Heart left ventricle (tissue), 16 donors: ENCODE data around the gene CDK2. TPM values are rescaled to one million over a fixed set of nuclear protein-coding genes. Genes with fewer than 3 reads are reported as not detected.
A peak's percentile ranks its signal among the peaks of the same experiment; 100 is the strongest.

Experiments
- ATAC-seq, 4 donors: fragments of 200-7000 bp; cut with Tn5 transposase; one replicate each; pipeline ENCODE4 v1.9.1; 2020 to 2022; ENCODE audit warnings: moderate library complexity in 4 of 4, mild to moderate bottlenecking in 3 of 4, moderate number of reproducible peaks in 1 of 4
- DNase-seq, 5 donors: peaks; one replicate each; pipeline ENCODE4 v3.0.0-alpha.2; 2020
- H3K27ac ChIP-seq, 12 donors: fragments of 200-600 bp; sonication (generic) in 4 of 12; one replicate each; pipeline versions ENCODE4 v1.5.0 to v1.8.0; 2016 to 2022; ENCODE audit warnings: mild to moderate bottlenecking in 2 of 12
- H3K27me3 ChIP-seq, 9 donors: fragments of 200-600 bp; sonication (generic) in 2 of 9; one replicate each; pipeline versions ENCODE4 v1.5.1 to v1.8.0; 2016 to 2022; ENCODE audit warnings: mild to moderate bottlenecking in 3 of 9
- H3K36me3 ChIP-seq, 9 donors: fragments of 200-600 bp; sonication (generic) in 2 of 9; one replicate each; pipeline versions ENCODE4 v1.5.0 to v1.8.0; 2018 to 2022; ENCODE audit warnings: mild to moderate bottlenecking in 2 of 9
- H3K4me1 ChIP-seq, 12 donors: fragments of 200-600 bp; sonication (generic) in 4 of 12; one replicate each; pipeline versions ENCODE4 v1.5.0 to v1.8.0; 2016 to 2022; ENCODE audit warnings: mild to moderate bottlenecking in 3 of 12
- H3K4me3 ChIP-seq, 12 donors: fragments of 200-600 bp; sonication (generic) in 4 of 12; one replicate each; pipeline versions ENCODE4 v1.5.0 to v1.8.0; 2017 to 2022; ENCODE audit warnings: mild to moderate bottlenecking in 9 of 12, moderate library complexity in 4 of 12
- H3K9me3 ChIP-seq, 12 donors: fragments of 200-600 bp; sonication (generic) in 4 of 12; one replicate each; pipeline versions ENCODE4 v1.5.0 to v1.8.0; 2016 to 2022; ENCODE audit warnings: mild to moderate bottlenecking in 1 of 12
- CTCF ChIP-seq, 12 donors: fragments of 200-600 bp; sonication (generic) in 4 of 12; IDR thresholded peaks; one replicate each; pipeline versions ENCODE4 v1.5.0 to v1.8.0; 2018 to 2022; ENCODE audit warnings: antibody characterized with exemption in 12 of 12, mild to moderate bottlenecking in 5 of 12
- POLR2A ChIP-seq, 2 donors: fragments of 450-650 bp; IDR thresholded peaks; one replicate each; pipeline ENCODE4 v1.6.1; 2017; ENCODE audit warnings: antibody characterized with exemption in 2 of 2, mild to moderate bottlenecking in 2 of 2, moderate library complexity in 2 of 2
- WGBS, 4 donors: extraction: QIAGEN DNeasy Blood & Tissue Kit in 2 of 4; methylation state at CpG; one replicate each; pipeline versions ENCODE4 v1.1.5 to v1.1.7; 2013 to 2018; 5-methylcytosine and 5-hydroxymethylcytosine counted together
- intact Hi-C, 10 donors: fragments of 100-400 bp; cut with DNase I; formaldehyde crosslinking; loops; one replicate each; pipeline versions ENCODE4 v1.11.1 to v1.14.2; 2022
- polyA plus RNA-seq, 2 donors: library from polyadenylated mRNA; stranded (reverse); fragments of 200-250 nt; gene quantifications; one replicate each; pipeline ENCODE4 v1.2.3, GENCODE V29; 2013
- total RNA-seq, 9 donors: library from RNA; depleted of rRNA in 2 of 9; stranded (reverse); fragments of >200 nt in 2 of 9; fragmentation: NEBNext Ultra II Directional in 3 of 9; extraction: Animal tissue kit (Norgen Biotek cat#: 25700) in 3 of 9; gene quantifications; one replicate each; pipeline versions ENCODE4 v1.1.0 to v1.2.4, GENCODE V29; 2016 to 2023
- donor health status: ischemic (EF 13 %, LVEDD 7.1; RV severe dilation, severe dysfunction).
- donor health status: healthy with polysubstance abuse.
- donor health status: DM: no; HTN: yes; CAD: no.
- donor health status: DM: no; HTN: no; CAD: no.
- donor health status: ischemic (EF 25% LVEDD 6.9; RV normal size, moderate dysfunction).
- donor health status: ischemic (EF 25% LVEDD 5.7; RV mildly dilated, moderate dysfunction).
- donor health status: healthy.
- donor health status: DM: yes; HTN: yes; CAD: no.
- donor health status: ischemic (EF 35%, LVEDD 5.7; RV mildly dilated, moderate dysfunction).
- donor health status: nonischemic (EF 11% LVEDD 7.7; RV severe dilation, severe dysfunction).
- donor health status: DM: yes; HTN: yes; CAD: no.
- donor health status: PGD.
- donor health status: ischemic (EF 29% LVEDD 5.4; RV normal size, mild dysfunction).
- donor health status: nonischemic (EF 23%, LVEDD 6.1; RV moderate dilation, normal function).

CDK2 gene
- total and polyA plus RNA-seq, 11 donors, result 3.7 to 23.5 (median 11.3) TPM

GRCh38 chr12:55965240-55965639 lies 1.4 kb upstream of the CDK2 start:
- DNase-seq (no peak), ATAC-seq (no peak)
- TF ChIP-seq CTCF (IDR thresholded peaks at IDR 0.05) (no peak), POLR2A (IDR thresholded peaks at IDR 0.05) (no peak)
- H3K4me3 ChIP-seq, result no peak overlapping the region
- 57 to 71% (median 67%) methylated on average over 5 of the region's 5 CpGs for WGBS, 4 donors
- H3K9me3 ChIP-seq, result no peaks in the 10 kb centered on the region
- peaks cover 0 to 5% (median 0%) of the 10 kb centered on the region in 9 donors for H3K36me3 ChIP-seq
- H3K4me1 ChIP-seq, result peaks cover 0 to 25% (median 14%) of the 10 kb centered on the region in 12 donors
- no peaks in the 10 kb centered on the region for H3K27me3 ChIP-seq
- no peak overlapping the region for H3K27ac ChIP-seq
- intact Hi-C loops, result loop anchor here in 2 of 10 donors (5.0 kb wide), 1 partner anchor 33 kb away; the partner anchor contains the start of gene DGKA (in 2 of the 2)

GRCh38 chr12:55965941-55966407 lies 656 bp upstream of the CDK2 start, which contains the start of gene PMEL:
Gene PMEL, minus strand, starts transcription at chr12:55966042. Its CDS starts 31 bp downstream, at chr12:55966011.
- ATAC-seq (peak; percentile 6 to 29 (median 12)), DNase-seq (no peak)
- intact Hi-C loops, result loop anchor here in 2 of 10 donors (5.0 kb wide), 1 partner anchor 34 kb away; the partner anchor contains the start of gene DGKA (in 2 of the 2)
- TF ChIP-seq CTCF (IDR thresholded peaks at IDR 0.05), result no peak
- H3K4me3 ChIP-seq, result peak within 1 kb of the TSS; percentile 49 to 98 (median 76)
- peaks cover 0 to 8% (median 0%) of the 10 kb centered on the region in 9 donors for H3K36me3 ChIP-seq
- no peaks in the 10 kb centered on the region for H3K27me3 ChIP-seq
- H3K27ac ChIP-seq, result peak within 1 kb of the TSS in 11 of 12 donors; percentile 74 to 88 (median 81)
- no peaks in the 10 kb centered on the region for H3K9me3 ChIP-seq
- H3K4me1 ChIP-seq, result peaks cover 0 to 25% (median 14%) of the 10 kb centered on the region in 12 donors
- 2 to 10% (median 8%) methylated on average over 4 of the region's 4 CpGs for WGBS, 4 donors

- 79 to 90% (median 87%) methylated on average over 4 of the region's 4 CpGs for WGBS, 4 donors
- TF ChIP-seq POLR2A (IDR thresholded peaks at IDR 0.05), result no peak
- no peak for TF ChIP-seq CTCF (IDR thresholded peaks at IDR 0.05)
- Histone ChIP-seq H3K4me1 (peaks cover 0 to 34% (median 22%) of the 10 kb centered on the region in 12 donors), H3K27ac (no peak overlapping the region), H3K36me3 (peaks cover 0 to 11% (median 0%) of the 10 kb centered on the region in 9 donors), H3K27me3 (no peaks in the 10 kb centered on the region), H3K4me3 (no peak overlapping the region), H3K9me3 (no peaks in the 10 kb centered on the region)
- DNase-seq (peak in 1 of 5 donors; percentile 32), ATAC-seq (no peak)
- intact Hi-C loops, result loop anchor here in 2 of 10 donors (5.0 kb wide), 1 partner anchor 37 kb away; the partner anchor contains the start of gene DGKA (in 2 of the 2)
Measured at GRCh38 chr12:55969356-55969755, 2.7 kb downstream of the CDK2 start.

- Histone ChIP-seq H3K36me3 (peaks cover 0 to 11% (median 0%) of the 10 kb centered on the region in 9 donors), H3K4me1 (peaks cover 0 to 46% (median 31%) of the 10 kb centered on the region in 12 donors), H3K4me3 (no peak overlapping the region), H3K27me3 (no peaks in the 10 kb centered on the region), H3K9me3 (no peaks in the 10 kb centered on the region), H3K27ac (no peak overlapping the region)
- 68 to 80% (median 73%) methylated on average over 6 to 7 of the region's 7 CpGs for WGBS, 4 donors
- TF ChIP-seq CTCF (IDR thresholded peaks at IDR 0.05), result no peak
- no peak for TF ChIP-seq POLR2A (IDR thresholded peaks at IDR 0.05)
- ATAC-seq (no peak), DNase-seq (no peak)
- intact Hi-C loops, result loop anchor here in 2 of 10 donors (5.0 kb wide), 3 partner anchors 38 to 153 kb away; partner anchors contain the start of genes DGKA (in 1 of the 2), ORMDL2 (in 1 of the 2), PYM1 (in 1 of the 2) and SARNP (in 1 of the 2)
Measured at GRCh38 chr12:55970775-55971174, 4.1 kb downstream of the CDK2 start.
